Adrenal gland (tissue), 19 donors: Measurements from ENCODE around the gene OR4K5. TPM values are rescaled to one million over a fixed set of nuclear protein-coding genes. Genes with fewer than 3 reads are reported as not detected.

ENCODE experiments used
- DNase-seq, 7 donors: peaks; one replicate each; pipeline ENCODE4 v3.0.0-alpha.2; 2019 to 2020
- H3K27ac ChIP-seq, 5 donors: fragments of 200-600 bp; sonication (generic) in 4 of 5; 1 replicate in 3 of 5; 2 replicates in 2 of 5; pipeline versions ENCODE4 v1.5.1 to v1.8.0; 2016 to 2020; ENCODE audit warnings: mild to moderate bottlenecking in 1 of 5
- H3K27me3 ChIP-seq: fragments of 200-600 bp; 2 replicates; pipeline ENCODE4 v1.8.0; 2021
- H3K36me3 ChIP-seq, 2 donors: fragments of 200-600 bp; replicated peaks in 1 of 2; 1 replicate in 1 of 2; 2 replicates in 1 of 2; pipeline versions ENCODE4 v1.5.1 to v1.8.0; 2018 to 2022
- H3K4me1 ChIP-seq, 2 donors: fragments of 200-600 bp; replicated peaks in 1 of 2; 1 replicate in 1 of 2; 2 replicates in 1 of 2; pipeline versions ENCODE4 v1.5.1 to v1.8.0; 2018 to 2021
- H3K4me3 ChIP-seq, 4 donors: fragments of 200-600 bp; sonication (generic) in 3 of 4; one replicate each; pipeline ENCODE4 v1.5.1; 2016 to 2018
- H3K9me3 ChIP-seq, 3 donors: fragments of 200-600 bp; sonication (generic) in 1 of 3; replicated peaks in 1 of 3; 1 replicate in 2 of 3; 2 replicates in 1 of 3; pipeline versions ENCODE4 v1.5.1 to v1.8.0; 2016 to 2021
- POLR2A ChIP-seq, 2 donors: fragments of 450-650 bp; IDR thresholded peaks; one replicate each; pipeline ENCODE4 v1.6.1; 2017; ENCODE audit warnings: antibody characterized with exemption in 2 of 2, mild to moderate bottlenecking in 2 of 2, moderate library complexity in 1 of 2
- WGBS, 4 donors: extraction: QIAGEN DNeasy Blood & Tissue Kit in 2 of 4; methylation state at CpG; one replicate each; pipeline versions ENCODE4 v1.1.5 to v1.1.7; 2013 to 2017; 5-methylcytosine and 5-hydroxymethylcytosine counted together
- intact Hi-C, 2 donors: fragments of 100-400 bp; cut with DNase I; formaldehyde crosslinking; loops; one replicate each; pipeline versions ENCODE4 v1.14.1 to v1.15.0; 2022 to 2023
- long read RNA-seq, 10 donors: library from polyadenylated mRNA in 3 of 10; unstranded in 2 of 10; stranded (forward) in 1 of 10; transcript quantifications; one replicate each; pipeline ENCODE4 v2.0.0 and lab custom pipeline, GENCODE V29; 2021 to 2026
- polyA plus RNA-seq, 3 donors: library from polyadenylated mRNA; stranded (reverse); fragments of 200-250 nt in 2 of 3; fragments of 350-450 nt in 1 of 3; fragmentation: Illumina TruSeq in 1 of 3; extraction: RNeasy Lipid Tissue Mini Kit (QIAGEN cat#74804) in 1 of 3; gene quantifications; one replicate each; pipeline ENCODE4 v1.2.3, GENCODE V29; 2013 to 2014
- total RNA-seq, 9 donors: library from RNA; depleted of rRNA in 4 of 9; stranded (reverse); fragments of >200 nt in 4 of 9; fragments of 120-200 nt in 1 of 9; fragmentation: NEBNext Ultra II Directional in 1 of 9; extraction: Animal tissue kit (Norgen Biotek cat#: 25700) in 1 of 9; gene quantifications; one replicate each; pipeline versions ENCODE4 v1.1.0 to v1.2.4, GENCODE V29; 2013 to 2023
- TF ChIP-seq, protein P1 (sequence below), 6 experiments: fragments of 450-650 bp in 4 of 6; fragments of 200-600 bp in 2 of 6; sonication (generic) in 1 of 6; IDR thresholded peaks; 1 replicate in 5 of 6; 2 replicates in 1 of 6; pipeline versions ENCODE4 v1.5.1 to v1.8.0; 2016 to 2021; ENCODE audit warnings: antibody characterized with exemption in 6 of 6, mild to moderate bottlenecking in 2 of 6, moderate library complexity in 1 of 6
- donor health status: healthy with polysubstance abuse.
- donor health status: Bipolar disorder and iron deficiency.
- donor health status: DM: yes; HTN: yes; CAD: no.
- donor health status: DM: no; HTN: no; CAD: no.
- donor health status: DM: no; HTN: no; CAD: no.
- donor health status: DM: yes; HTN: yes; CAD: no.

Gene OR4K5, protein sequence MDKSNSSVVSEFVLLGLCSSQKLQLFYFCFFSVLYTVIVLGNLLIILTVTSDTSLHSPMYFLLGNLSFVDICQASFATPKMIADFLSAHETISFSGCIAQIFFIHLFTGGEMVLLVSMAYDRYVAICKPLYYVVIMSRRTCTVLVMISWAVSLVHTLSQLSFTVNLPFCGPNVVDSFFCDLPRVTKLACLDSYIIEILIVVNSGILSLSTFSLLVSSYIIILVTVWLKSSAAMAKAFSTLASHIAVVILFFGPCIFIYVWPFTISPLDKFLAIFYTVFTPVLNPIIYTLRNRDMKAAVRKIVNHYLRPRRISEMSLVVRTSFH
- not detected for total RNA-seq
- not detected for polyA plus RNA-seq
- long read RNA-seq, donor 1: 0 reads
- long read RNA-seq, donor 2: 0 reads
- long read RNA-seq, donor 3: 0 reads
- long read RNA-seq, donor 4: 0 reads
- long read RNA-seq, donor 5: 0 reads
- long read RNA-seq, donor 6: 0 reads
- long read RNA-seq, donor 7: 0 reads
- long read RNA-seq, donor 8: 0 reads
- long read RNA-seq, donor 9: 0 reads
- long read RNA-seq, donor 10: 0 reads

DNA sequence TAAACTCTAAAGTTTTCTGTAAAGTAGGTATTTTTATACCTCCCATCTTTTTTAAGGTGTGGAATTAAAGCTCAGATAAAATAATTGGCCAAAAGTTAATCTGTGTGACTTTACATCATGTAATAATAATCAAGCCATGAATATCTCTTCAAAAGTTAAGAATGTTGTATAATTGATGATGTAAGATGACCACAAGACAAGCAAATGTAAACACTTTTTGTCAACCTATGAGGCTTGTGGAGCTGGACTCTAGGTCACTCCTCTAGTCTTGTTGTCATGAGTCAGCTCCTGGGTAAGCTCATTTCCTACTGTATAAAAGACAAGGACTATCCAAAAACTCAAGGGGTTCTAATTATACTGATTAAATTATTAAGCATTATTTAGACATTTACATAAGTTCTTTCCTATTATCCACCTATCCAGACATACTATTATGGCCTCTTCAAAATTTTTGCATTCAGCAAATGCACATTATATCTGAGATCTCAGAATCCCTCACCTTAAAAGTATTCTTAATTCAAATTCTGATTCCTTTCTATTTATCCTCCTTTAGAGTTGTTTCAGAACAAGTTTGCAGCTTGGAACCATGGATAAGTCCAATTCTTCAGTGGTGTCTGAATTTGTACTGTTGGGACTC is at the start of gene OR4K5:
TSS of gene OR4K5 (plus strand) at position 587 of the 637 bp plus-strand sequence. CDS start at position 587, 0 bp downstream.
- Histone ChIP-seq H3K4me1 (no peaks in the 10 kb centered on the region), H3K36me3 (no peaks in the 10 kb centered on the region), H3K4me3 (no peak within 1 kb of the TSS), H3K27me3 (no peaks in the 10 kb centered on the region), H3K9me3 (no peaks in the 10 kb centered on the region), H3K27ac (no peak within 1 kb of the TSS)
- DNase-seq: no peak
- intact Hi-C loops: no loop called here
- no peak for TF ChIP-seq POLR2A (IDR thresholded peaks at IDR 0.05)
- TF ChIP-seq, protein P1, sequence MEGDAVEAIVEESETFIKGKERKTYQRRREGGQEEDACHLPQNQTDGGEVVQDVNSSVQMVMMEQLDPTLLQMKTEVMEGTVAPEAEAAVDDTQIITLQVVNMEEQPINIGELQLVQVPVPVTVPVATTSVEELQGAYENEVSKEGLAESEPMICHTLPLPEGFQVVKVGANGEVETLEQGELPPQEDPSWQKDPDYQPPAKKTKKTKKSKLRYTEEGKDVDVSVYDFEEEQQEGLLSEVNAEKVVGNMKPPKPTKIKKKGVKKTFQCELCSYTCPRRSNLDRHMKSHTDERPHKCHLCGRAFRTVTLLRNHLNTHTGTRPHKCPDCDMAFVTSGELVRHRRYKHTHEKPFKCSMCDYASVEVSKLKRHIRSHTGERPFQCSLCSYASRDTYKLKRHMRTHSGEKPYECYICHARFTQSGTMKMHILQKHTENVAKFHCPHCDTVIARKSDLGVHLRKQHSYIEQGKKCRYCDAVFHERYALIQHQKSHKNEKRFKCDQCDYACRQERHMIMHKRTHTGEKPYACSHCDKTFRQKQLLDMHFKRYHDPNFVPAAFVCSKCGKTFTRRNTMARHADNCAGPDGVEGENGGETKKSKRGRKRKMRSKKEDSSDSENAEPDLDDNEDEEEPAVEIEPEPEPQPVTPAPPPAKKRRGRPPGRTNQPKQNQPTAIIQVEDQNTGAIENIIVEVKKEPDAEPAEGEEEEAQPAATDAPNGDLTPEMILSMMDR (IDR thresholded peaks at IDR 0.05): no peak

DNA sequence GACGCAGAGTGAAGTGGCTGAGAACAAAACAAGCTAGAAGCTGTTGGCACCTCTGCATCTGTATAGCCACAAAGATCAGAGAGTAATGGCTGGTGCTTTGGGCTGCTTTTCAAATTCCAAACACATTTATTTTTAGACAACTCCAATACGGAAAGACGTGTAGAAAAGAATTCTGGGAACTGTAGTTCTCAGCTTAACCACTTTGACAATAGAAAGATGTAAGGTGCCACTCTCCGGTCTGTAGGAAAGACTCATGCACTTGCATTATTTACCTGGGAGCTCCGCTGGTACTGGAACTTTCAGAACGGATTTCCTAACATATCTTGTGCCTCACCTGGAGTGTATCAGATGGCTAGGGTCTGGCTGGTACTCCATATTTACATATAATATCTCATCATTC is 47.2 kb upstream of the OR4K5 start:
- H3K27me3 ChIP-seq: no peaks in the 10 kb centered on the region
- TF ChIP-seq, protein P1 (IDR thresholded peaks at IDR 0.05): no peak
- TF ChIP-seq POLR2A (IDR thresholded peaks at IDR 0.05): no peak
- no peaks in the 10 kb centered on the region for H3K4me1 ChIP-seq
- intact Hi-C loops: no loop called here
- WGBS, 4 donors: 20 to 34% (median 29%) methylated on average over 6 of the region's 6 CpGs
- H3K27ac ChIP-seq: no peak overlapping the region
- no peak for DNase-seq
- H3K9me3 ChIP-seq: no peaks in the 10 kb centered on the region
- no peaks in the 10 kb centered on the region for H3K36me3 ChIP-seq
- no peak overlapping the region for H3K4me3 ChIP-seq

DNA sequence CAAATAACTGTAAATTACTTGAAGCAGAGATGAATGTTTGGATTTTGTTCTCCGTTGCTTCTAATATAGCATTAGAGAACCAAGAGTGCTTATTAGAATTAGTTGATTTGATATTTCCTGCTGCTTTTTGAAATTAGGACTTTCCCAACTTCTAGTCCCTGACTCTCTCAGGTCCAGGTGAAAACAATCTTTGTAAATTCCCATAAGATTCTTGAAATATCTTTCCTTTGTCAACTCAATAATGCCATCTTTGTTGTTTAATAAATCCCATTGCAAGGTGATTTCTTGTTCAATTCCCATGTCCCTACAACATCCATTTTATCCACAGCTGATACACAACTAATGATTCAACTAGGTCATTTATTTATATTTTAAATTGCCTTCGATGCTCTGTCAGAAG is 45.6 kb upstream of the OR4K5 start, which contains the start of gene OR4K2:
TSS of gene OR4K2 (plus strand) at position 301 of the 400 bp plus-strand sequence. CDS start 1,126 bp downstream, outside the sequence.
- no peak for TF ChIP-seq POLR2A (IDR thresholded peaks at IDR 0.05)
- TF ChIP-seq, protein P1 (IDR thresholded peaks at IDR 0.05): no peak
- intact Hi-C loops: no loop called here
- Histone ChIP-seq H3K27me3 (no peaks in the 10 kb centered on the region), H3K27ac (no peak within 1 kb of the TSS), H3K9me3 (no peaks in the 10 kb centered on the region), H3K36me3 (no peaks in the 10 kb centered on the region), H3K4me3 (no peak within 1 kb of the TSS), H3K4me1 (no peaks in the 10 kb centered on the region)
- DNase-seq: no peak
- WGBS, 4 donors: 45 to 59% (median 52%) methylated on average over 2 of the region's 2 CpGs

DNA sequence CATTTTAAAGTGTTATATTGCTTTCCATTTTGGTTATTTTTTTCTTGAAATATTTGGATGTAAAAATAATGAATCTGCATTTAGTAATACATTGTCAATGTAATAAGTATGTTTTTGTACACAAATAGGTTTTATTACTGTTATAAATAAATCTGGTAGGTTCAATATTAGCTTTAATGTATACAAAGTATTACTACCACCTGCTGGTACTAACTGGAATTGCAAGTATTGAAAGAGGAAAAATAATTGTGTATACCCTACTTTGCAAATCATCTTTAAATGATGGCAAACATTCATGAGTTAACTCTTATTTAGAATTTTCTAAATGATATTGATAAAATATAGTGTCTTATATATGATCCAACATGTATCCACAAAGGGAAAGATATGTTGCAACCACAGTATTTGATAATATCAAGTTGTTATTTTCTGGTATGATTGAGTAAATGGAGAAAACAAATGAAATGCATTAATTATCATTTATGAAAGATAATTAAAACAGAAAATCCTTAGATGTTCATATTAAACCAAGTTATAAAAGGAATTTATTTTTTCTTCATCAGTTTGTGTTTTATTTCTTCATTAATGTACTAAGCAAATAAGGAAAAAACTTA is 42.3 kb upstream of the OR4K5 start:
- Histone ChIP-seq H3K4me1 (no peaks in the 10 kb centered on the region), H3K27me3 (no peaks in the 10 kb centered on the region), H3K27ac (no peak overlapping the region), H3K36me3 (no peaks in the 10 kb centered on the region), H3K4me3 (no peak overlapping the region), H3K9me3 (no peaks in the 10 kb centered on the region)
- intact Hi-C loops: no loop called here
- no peak for TF ChIP-seq POLR2A (IDR thresholded peaks at IDR 0.05)
- TF ChIP-seq, protein P1 (IDR thresholded peaks at IDR 0.05): peak in 5 of 6 experiments; percentile 17 to 66 (median 45)
- DNase-seq: no peak
